NCI-H82 treated with DMSO at 0.1 percent for 48 hours (cell line): ENCODE measurements around the gene RPS6KA3.

Source experiments
- DNase-seq: peaks from one replicate; lab custom pipeline; 2025; ENCODE audit not compliant: unreplicated experiment; lab: John Stamatoyannopoulos, UW

The RPS6KA3 gene

GRCh38 chrX:20266810-20267606, at the start of gene RPS6KA3:
RPS6KA3 (minus strand) TSS chrX:20266909; CDS start chrX:20266632, 277 bp downstream.
- peak; percentile 67 for DNase-seq

- no peak for DNase-seq
These were observed 48.4 kb upstream of the RPS6KA3 start for GRCh38 chrX:20315140-20315539.

- no peak for DNase-seq
These were observed 47.2 kb upstream of the RPS6KA3 start for GRCh38 chrX:20313899-20314298.

GRCh38 chrX:20312018-20312417, 45.3 kb upstream of the RPS6KA3 start:
- no peak for DNase-seq

GRCh38 chrX:20311505-20311904, 44.8 kb upstream of the RPS6KA3 start:
- no peak for DNase-seq

GRCh38 chrX:20309806-20310205, 43.1 kb upstream of the RPS6KA3 start:
- no peak for DNase-seq

GRCh38 chrX:20306668-20307067, 40.0 kb upstream of the RPS6KA3 start:
- DNase-seq: no peak

- no peak for DNase-seq
These were observed 34.1 kb upstream of the RPS6KA3 start for GRCh38 chrX:20300822-20301221.

- DNase-seq: no peak
These were observed 28.2 kb upstream of the RPS6KA3 start for GRCh38 chrX:20294957-20295356.

GRCh38 chrX:20294284-20294683, 27.6 kb upstream of the RPS6KA3 start:
- no peak for DNase-seq

- DNase-seq: no peak
These were observed 18.8 kb upstream of the RPS6KA3 start for GRCh38 chrX:20285511-20285910.

GRCh38 chrX:20284992-20285391, 18.3 kb upstream of the RPS6KA3 start:
- no peak for DNase-seq

GRCh38 chrX:20284444-20284843, 17.7 kb upstream of the RPS6KA3 start:
- DNase-seq: no peak

- DNase-seq: no peak
These were observed 14.2 kb upstream of the RPS6KA3 start for GRCh38 chrX:20280938-20281337.

- DNase-seq: no peak
These were observed 7.4 kb upstream of the RPS6KA3 start for GRCh38 chrX:20274121-20274520.

GRCh38 chrX:20271730-20272129, 5.0 kb upstream of the RPS6KA3 start:
- DNase-seq: no peak

- DNase-seq: no peak
These were observed 4.5 kb upstream of the RPS6KA3 start for GRCh38 chrX:20271186-20271585.

GRCh38 chrX:20270562-20270890, 3.8 kb upstream of the RPS6KA3 start:
- DNase-seq: no peak

- no peak for DNase-seq
These were observed 3.3 kb upstream of the RPS6KA3 start for GRCh38 chrX:20269848-20270561.

GRCh38 chrX:20267931-20268701, 1.4 kb upstream of the RPS6KA3 start:
- no peak for DNase-seq

GRCh38 chrX:20267607-20267930, 860 bp upstream of the RPS6KA3 start:
- no peak for DNase-seq
